ENCODE results near the gene SLC25A47.

The SLC25A47 gene

GRCh38 chr14:100302616-100303015, 20.5 kb upstream of the SLC25A47 start:
- DNase-seq (ENCODE audit: low read depth): no peak
- TF ChIP-seq CTCF (IDR thresholded peaks at IDR 0.05; ENCODE audit: low read depth, low read length, missing control alignments): no peak
- no peak overlapping the region for H3K4me3 ChIP-seq (ENCODE audit: low read depth, low read length)

- DNase-seq (ENCODE audit: low read depth): no peak
- no peak overlapping the region for H3K4me3 ChIP-seq (ENCODE audit: low read depth, low read length)
- peak; percentile 73 for TF ChIP-seq CTCF (IDR thresholded peaks at IDR 0.05; ENCODE audit: low read depth, low read length, missing control alignments)
Measured at GRCh38 chr14:100303179-100303578, 20.0 kb upstream of the SLC25A47 start.

- no peak for DNase-seq (ENCODE audit: low read depth)
- no peak for TF ChIP-seq CTCF (IDR thresholded peaks at IDR 0.05; ENCODE audit: low read depth, low read length, missing control alignments)
- no peak overlapping the region for H3K4me3 ChIP-seq (ENCODE audit: low read depth, low read length)
Measured at GRCh38 chr14:100303925-100304324, 19.2 kb upstream of the SLC25A47 start.

- no peak overlapping the region for H3K4me3 ChIP-seq (ENCODE audit: low read depth, low read length)
- DNase-seq (ENCODE audit: low read depth): no peak
Measured at GRCh38 chr14:100304825-100305323, 18.3 kb upstream of the SLC25A47 start.

GRCh38 chr14:100305324-100306100, 17.6 kb upstream of the SLC25A47 start:
- H3K4me3 ChIP-seq (ENCODE audit: low read depth, low read length): peak overlapping the region; percentile 66
- DNase-seq (ENCODE audit: low read depth): no peak

More at GRCh38 chr14:100304825-100305323, 18.3 kb upstream of the SLC25A47 start:
- no peak for TF ChIP-seq CTCF (IDR thresholded peaks at IDR 0.05; ENCODE audit: low read depth, low read length, missing control alignments)

GRCh38 chr14:100306101-100306997, 16.8 kb upstream of the SLC25A47 start, which contains the start of gene SLC25A29:
Gene SLC25A29, minus strand, starts transcription at chr14:100306444. Its CDS starts 212 bp downstream, at chr14:100306232.
- H3K4me3 ChIP-seq (ENCODE audit: low read depth, low read length): peak within 1 kb of the TSS; percentile 66
- DNase-seq (ENCODE audit: low read depth): peak; percentile 19
- TF ChIP-seq CTCF (IDR thresholded peaks at IDR 0.05; ENCODE audit: low read depth, low read length, missing control alignments): no peak

More at GRCh38 chr14:100305324-100306100, 17.6 kb upstream of the SLC25A47 start:
- TF ChIP-seq CTCF (IDR thresholded peaks at IDR 0.05; ENCODE audit: low read depth, low read length, missing control alignments): no peak
